K562 (cell line): ENCODE results near the gene S100A10. TPM values are rescaled to one million over a fixed set of nuclear protein-coding genes. Genes with fewer than 3 reads are reported as not detected.
A peak's percentile ranks its signal among the peaks of the same experiment; 100 is the strongest.

Experiments used
- ARID1B ChIP-seq: fragments of 450-650 bp; IDR thresholded peaks from 2 replicates; pipeline ENCODE4 v1.6.1; 2016; ENCODE audit warnings: antibody characterized with exemption, mild to moderate bottlenecking, inconsistent platforms
- ATF6 ChIP-seq: sonication (generic); formaldehyde crosslinking; IDR thresholded peaks from 2 replicates; pipeline ENCODE4 v1.4.0; 2020; ENCODE audit warnings: mild to moderate bottlenecking, missing genetic modification reagents
- C11orf30 ChIP-seq: fragments of 450-650 bp; IDR thresholded peaks from 2 replicates; pipeline ENCODE4 v1.6.1; 2016; ENCODE audit warnings: low read depth, mild to moderate bottlenecking
- EP300 ChIP-seq: IDR thresholded peaks from 2 replicates; pipeline ENCODE4 v1.6.1; 2012; ENCODE audit warnings: low read length, improper control_type of control experiment
- ETV6 ChIP-seq, 3 experiments: fragments of 150-350 bp in 1 of 3; sonication (generic) in 1 of 3; formaldehyde crosslinking in 1 of 3; IDR thresholded peaks; 2 replicates each; pipeline versions ENCODE4 v1.6.1 to v1.8.0; 2014 to 2022; ENCODE audit warnings: borderline replicate concordance in 2 of 3, low read depth in 2 of 3, antibody characterized with exemption in 1 of 3, low read length in 1 of 3, mild to moderate bottlenecking in 1 of 3, missing genetic modification reagents in 1 of 3
- EWSR1 ChIP-seq: fragments of 450-650 bp; IDR thresholded peaks from 2 replicates; pipeline ENCODE4 v1.6.1; 2018; ENCODE audit warnings: borderline replicate concordance, mild to moderate bottlenecking, low read depth, moderate library complexity; ENCODE audit not compliant: partially characterized antibody
- FOSL1 ChIP-seq: fragments of 200-800 bp; sonication (Bioruptor generic); conservative IDR thresholded peaks from 2 replicates; pipeline ENCODE4 v1.6.1; 2016; ENCODE audit warnings: missing genetic modification characterization, missing compliant biosample characterization
- HMBOX1 ChIP-seq: sonication (generic); IDR thresholded peaks from 2 replicates; pipeline ENCODE4 v1.6.1; 2016
- MAFG ChIP-seq: fragments of 450-650 bp; conservative IDR thresholded peaks from 2 replicates; pipeline ENCODE4 v1.6.1; 2016; ENCODE audit warnings: missing genetic modification characterization, missing compliant biosample characterization
- MED1 ChIP-seq: sonication (generic); formaldehyde crosslinking; IDR thresholded peaks from 2 replicates; pipeline ENCODE4 v1.8.1; 2023; ENCODE audit warnings: missing genetic modification reagents, borderline replicate concordance
- MTA3 ChIP-seq: fragments of 450-650 bp; formaldehyde crosslinking; IDR thresholded peaks from 2 replicates; pipeline ENCODE4 v1.6.1; 2017; ENCODE audit warnings: mild to moderate bottlenecking, borderline replicate concordance
- NCOA6 ChIP-seq: fragments of 450-650 bp; IDR thresholded peaks from 2 replicates; pipeline ENCODE4 v1.6.1; 2017; ENCODE audit warnings: mild to moderate bottlenecking
- NFATC3 ChIP-seq: fragments of 450-650 bp; IDR thresholded peaks from 2 replicates; pipeline ENCODE4 v1.6.1; 2017; ENCODE audit warnings: mild to moderate bottlenecking
- PCBP1 ChIP-seq: fragments of 200-400 bp; formaldehyde crosslinking; IDR thresholded peaks from 2 replicates; pipeline ENCODE4 v1.6.1; 2018; ENCODE audit warnings: mild to moderate bottlenecking, low read depth, low read length; ENCODE audit not compliant: poor library complexity, severe bottlenecking
- PKNOX1 ChIP-seq: fragments of 450-650 bp; IDR thresholded peaks from 2 replicates; pipeline ENCODE4 v1.6.1; 2016
- RB1 ChIP-seq: fragments of 450-650 bp; IDR thresholded peaks from 2 replicates; pipeline ENCODE4 v1.6.1; 2017; ENCODE audit warnings: low read depth, mild to moderate bottlenecking
- RCOR1 ChIP-seq, 2 experiments: IDR thresholded peaks; 2 replicates each; pipeline ENCODE4 v1.6.1; 2012; ENCODE audit warnings: low read depth in 2 of 2, low read length in 2 of 2, borderline replicate concordance in 1 of 2, improper control_type of control experiment in 1 of 2
- SMAD4 ChIP-seq: fragments of 250-450 bp; sonication (Bioruptor Pico); conservative IDR thresholded peaks from 2 replicates; pipeline ENCODE4 v1.8.0; 2021; ENCODE audit warnings: inconsistent platforms, mild to moderate bottlenecking, moderate library complexity
- TCF15 ChIP-seq: fragments of 250-450 bp; sonication (Bioruptor Pico); IDR thresholded peaks from 2 replicates; pipeline ENCODE4 v1.8.0; 2022; ENCODE audit warnings: moderate library complexity, mild to moderate bottlenecking, inconsistent platforms
- THAP7 ChIP-seq: fragments of 250-450 bp; sonication (Bioruptor Pico); IDR thresholded peaks from 2 replicates; pipeline ENCODE4 v1.5.0; 2021
- ZNF280B ChIP-seq: fragments of 250-450 bp; sonication (Bioruptor Pico); IDR thresholded peaks from 2 replicates; pipeline ENCODE4 v1.5.1; 2021; ENCODE audit warnings: mild to moderate bottlenecking
- polyA plus RNA-seq, 8 experiments: library from polyadenylated mRNA; depleted of rRNA in 4 of 8; stranded (reverse) in 5 of 8; unstranded in 3 of 8; fragments of >200 nt; fragmentation: Nextera tagmentation in 2 of 8; fragmentation: Illumina TruSeq in 1 of 8; extraction: Ambion mirVana in 2 of 8; extraction: Trizol in 1 of 8; gene quantifications; 2 replicates each; pipeline versions ENCODE4 v1.2.1 to v1.2.3, GENCODE V29; 2011 to 2014; ENCODE audit warnings: inconsistent platforms in 1 of 8, missing spikeins in 1 of 8
- total RNA-seq, 7 experiments: library from RNA; depleted of rRNA in 6 of 7; stranded (reverse); fragments of >200 nt in 6 of 7; fragmentation: Illumina TruSeq in 2 of 7; extraction: Trizol in 2 of 7; gene quantifications; 2 replicates each; pipeline versions ENCODE4 v1.2.1 to v1.2.3, GENCODE V29; 2011 to 2021; ENCODE audit warnings: low replicate concordance in 1 of 7

Gene S100A10
- total and polyA plus RNA-seq, 9 of the 15 experiments (the other 6 are each of a cell fraction or from before 2014, with no cell fraction given), result 0.32 to 1.6 (median 0.50) TPM; not detected in 3

GRCh38 chr1:151972542-151973248, 21.0 kb downstream of the S100A10 start (continued):
- TF ChIP-seq RCOR1 (IDR thresholded peaks at IDR 0.05; ENCODE audit: borderline replicate concordance in 1 of 2, low read depth in 2 of 2, low read length in 2 of 2) (peak in 1 of 2 experiments; percentile 67; a peak in 1 of 4 replicates), MAFG (tag) (peak; percentile 64), ETV6 (IDR thresholded peaks at IDR 0.05; ENCODE audit: borderline replicate concordance in 1 of 2, low read depth in 2 of 2, low read length in 1 of 2) (no peak), ETV6 (CRISPR knock-in tag; IDR thresholded peaks at IDR 0.05; ENCODE audit: borderline replicate concordance) (no peak), RB1 (peak; percentile 8; the same call in 1 of the 2 replicates), MTA3 (0 out of 2 replicates have a peak, but pooled peaks have one; percentile 16), FOSL1 (tag) (peak; percentile 91), ZNF280B (CRISPR knock-in tag) (no peak), MED1 (no peak), THAP7 (CRISPR knock-in tag) (no peak), EP300 (0 out of 2 replicates have a peak, but pooled peaks have one; percentile 9), HMBOX1 (peak; percentile 83), PCBP1 (no peak), PKNOX1 (peak; percentile 54; the same call in 1 of the 2 replicates), ARID1B (peak; percentile 76), SMAD4 (CRISPR knock-in tag) (peak; percentile 53), TCF15 (CRISPR knock-in tag) (no peak), C11orf30 (peak; percentile 87), NFATC3 (no peak), NCOA6 (no peak), ATF6 (no peak), EWSR1 (no peak)
